Stimulated activated CD8-positive, alpha-beta memory T cell treated with anti-CD3 and anti-CD28 coated beads, Interleukin-4, amount 100 ng/mL, for 24 hours (primary cell): ENCODE data around the gene CROCC.

ENCODE experiments used
- DNase-seq: peaks from one replicate; pipeline ENCODE4 v3.0.0-alpha.2; 2020; ENCODE audit warnings: low read depth

CROCC gene

DNA sequence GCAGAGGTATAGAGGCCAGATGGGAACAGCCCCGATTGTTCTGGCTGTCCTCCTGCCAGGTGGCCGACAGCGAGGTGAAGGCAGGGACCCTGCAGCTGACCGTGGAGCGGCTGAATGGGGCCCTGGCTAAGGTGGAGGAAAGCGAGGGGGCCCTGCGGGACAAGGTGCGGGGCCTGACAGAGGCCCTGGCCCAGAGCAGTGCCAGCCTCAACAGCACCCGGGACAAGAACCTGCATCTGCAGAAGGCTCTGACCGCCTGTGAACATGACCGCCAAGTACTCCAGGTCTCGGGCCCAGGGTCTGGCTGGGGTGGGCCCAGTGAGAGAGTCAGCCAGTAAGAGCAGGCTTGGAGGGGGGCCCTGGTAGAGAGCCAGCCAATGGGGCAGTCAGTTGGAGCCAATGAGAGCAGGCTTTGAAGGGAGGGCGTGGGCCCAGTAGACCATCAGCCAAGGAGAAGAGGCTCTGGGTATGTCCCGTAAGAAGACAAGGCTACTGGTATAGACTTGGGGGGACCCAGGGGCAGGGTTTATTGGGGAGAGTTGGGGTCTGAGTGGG, 47.4 kb downstream of the CROCC start:
- DNase-seq, result no peak

DNA sequence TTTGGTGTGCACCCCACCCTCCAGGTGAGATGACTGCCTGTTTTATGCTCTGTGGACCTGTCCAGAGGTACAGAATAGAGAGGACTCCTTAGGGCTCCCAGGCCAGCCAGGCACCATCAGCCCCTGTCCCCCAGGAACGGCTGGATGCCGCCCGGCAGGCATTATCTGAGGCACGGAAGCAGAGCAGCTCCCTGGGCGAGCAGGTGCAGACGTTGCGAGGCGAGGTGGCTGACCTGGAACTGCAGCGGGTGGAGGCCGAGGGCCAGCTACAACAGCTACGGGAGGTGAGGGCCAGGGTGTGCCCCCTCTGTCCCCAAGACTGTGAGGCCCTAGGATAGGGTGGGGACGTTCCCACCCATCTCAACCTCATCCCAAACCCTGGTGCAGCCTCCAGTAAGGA, 47.9 kb downstream of the CROCC start:
- no peak for DNase-seq

DNA sequence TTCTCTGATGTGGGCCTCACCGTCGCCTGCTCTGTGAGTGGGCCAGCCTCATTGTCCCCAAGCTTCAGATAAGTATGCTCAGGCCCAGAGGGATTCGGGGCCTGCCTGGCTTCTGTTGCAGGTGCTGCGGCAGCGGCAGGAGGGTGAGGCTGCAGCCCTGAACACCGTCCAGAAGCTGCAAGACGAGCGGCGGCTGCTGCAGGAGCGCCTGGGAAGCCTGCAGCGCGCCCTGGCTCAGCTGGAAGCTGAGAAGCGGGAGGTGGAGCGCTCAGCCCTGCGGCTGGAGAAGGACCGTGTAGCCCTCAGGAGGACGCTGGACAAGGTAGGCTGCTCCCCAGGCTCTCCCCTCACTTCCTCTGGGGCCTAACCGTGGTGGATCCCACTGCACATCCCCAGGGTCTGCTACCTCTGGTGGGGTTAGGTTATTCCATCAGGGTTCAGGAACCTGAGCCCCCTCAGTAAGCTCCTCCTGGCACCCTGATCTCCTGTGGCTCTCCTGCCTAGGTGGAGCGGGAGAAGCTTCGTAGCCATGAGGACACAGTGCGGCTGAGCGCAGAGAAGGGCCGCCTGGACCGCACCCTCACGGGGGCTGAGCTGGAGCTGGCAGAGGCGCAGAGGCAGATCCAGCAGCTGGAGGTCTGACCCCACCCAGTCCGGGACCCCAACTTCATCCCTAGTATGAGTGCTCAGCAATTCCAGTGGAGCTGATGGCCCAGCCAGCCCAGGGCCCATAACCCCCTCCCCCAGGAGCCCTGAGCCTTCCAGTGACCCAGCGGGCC, 48.6 kb downstream of the CROCC start:
- no peak for DNase-seq

DNA sequence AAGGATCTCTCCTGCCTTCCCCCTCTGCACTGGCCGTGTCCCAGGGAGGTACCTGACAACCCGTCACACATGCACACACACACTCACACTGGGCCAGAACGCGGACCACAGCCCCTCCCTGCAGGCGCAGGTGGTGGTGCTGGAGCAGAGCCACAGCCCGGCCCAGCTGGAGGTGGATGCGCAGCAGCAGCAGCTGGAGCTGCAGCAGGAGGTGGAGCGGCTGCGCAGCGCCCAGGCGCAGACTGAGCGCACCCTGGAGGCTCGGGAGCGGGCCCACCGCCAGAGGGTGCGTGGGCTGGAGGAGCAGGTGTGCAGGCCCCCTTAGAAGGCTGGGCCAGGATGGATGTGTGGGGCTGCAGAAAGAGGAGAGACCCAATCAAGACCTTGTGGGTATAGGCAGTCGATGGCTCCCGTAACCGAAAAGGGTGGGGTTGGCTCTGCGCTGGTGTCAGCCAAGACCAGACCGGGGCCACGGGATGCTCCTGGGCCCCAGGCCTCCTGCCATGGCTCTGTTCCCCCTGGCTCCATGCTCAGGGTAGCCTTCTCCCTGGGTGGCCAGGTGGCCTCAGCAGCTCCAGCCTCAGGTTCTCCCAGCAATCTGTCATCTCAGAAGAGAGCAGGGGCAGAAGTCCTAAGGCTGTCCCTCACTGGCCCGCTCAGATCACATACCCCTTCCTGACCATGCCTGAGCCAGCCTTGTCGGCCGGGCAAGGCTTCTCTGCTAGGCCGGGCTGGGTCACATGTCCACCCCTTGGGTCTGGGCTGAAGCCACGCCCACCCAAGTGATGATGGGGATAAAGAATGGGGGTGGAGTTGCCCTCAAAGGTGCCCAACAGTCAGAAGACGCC, 49.8 kb downstream of the CROCC start:
- no peak for DNase-seq

DNA sequence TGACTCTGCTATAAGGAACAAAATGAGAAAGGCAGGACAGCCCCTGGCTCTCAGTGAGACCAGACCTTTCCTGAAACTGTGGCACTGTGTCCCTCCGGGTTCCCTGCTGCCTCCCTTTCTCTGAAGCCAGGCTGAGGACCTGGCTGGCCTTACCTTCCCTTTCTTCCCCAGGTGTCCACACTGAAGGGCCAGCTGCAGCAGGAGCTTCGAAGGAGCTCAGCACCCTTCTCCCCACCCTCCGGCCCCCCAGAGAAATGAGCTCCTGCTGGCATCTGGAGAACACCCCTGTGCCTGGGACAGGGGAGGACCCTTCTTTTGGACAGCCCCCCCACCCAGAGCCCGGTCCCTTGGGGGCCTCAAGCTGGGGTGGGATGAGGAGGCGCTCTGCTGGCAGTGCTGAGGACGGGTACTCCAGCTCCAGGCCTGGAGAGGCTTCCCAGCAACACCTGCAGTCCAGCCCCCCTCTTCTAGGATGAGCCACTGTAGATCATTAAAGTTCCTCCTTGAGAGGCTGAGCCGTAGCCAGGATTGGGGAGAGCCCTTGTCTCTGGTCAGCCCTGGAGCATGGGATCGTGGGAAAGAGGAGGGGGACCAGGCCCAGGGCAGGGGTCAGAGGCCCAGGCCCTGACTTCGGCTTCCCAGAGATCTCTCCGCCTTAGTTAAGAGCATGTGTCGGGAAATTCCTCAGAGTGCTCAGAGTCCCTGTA, 50.6 kb downstream of the CROCC start:
- DNase-seq, result no peak

DNA sequence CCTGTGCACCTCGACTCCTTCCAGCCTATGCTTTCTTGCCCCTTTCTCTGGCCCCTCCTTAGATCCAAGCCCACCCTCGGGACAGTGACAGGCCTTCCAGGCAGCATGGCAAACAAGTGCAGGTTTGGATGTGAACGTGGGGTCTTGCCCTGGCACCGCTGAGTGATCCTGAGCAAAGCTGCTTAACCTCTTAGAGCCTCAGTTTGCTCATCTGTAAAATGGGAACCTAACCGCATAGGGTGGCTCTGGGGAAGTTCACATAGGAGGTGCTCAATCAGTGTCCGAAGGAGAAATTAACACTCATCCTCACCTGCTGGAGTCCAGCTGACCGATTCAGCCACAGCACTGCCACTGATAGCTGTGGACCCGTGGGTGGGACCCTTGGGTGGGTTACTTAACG, 51.5 kb downstream of the CROCC start:
- no peak for DNase-seq

DNA sequence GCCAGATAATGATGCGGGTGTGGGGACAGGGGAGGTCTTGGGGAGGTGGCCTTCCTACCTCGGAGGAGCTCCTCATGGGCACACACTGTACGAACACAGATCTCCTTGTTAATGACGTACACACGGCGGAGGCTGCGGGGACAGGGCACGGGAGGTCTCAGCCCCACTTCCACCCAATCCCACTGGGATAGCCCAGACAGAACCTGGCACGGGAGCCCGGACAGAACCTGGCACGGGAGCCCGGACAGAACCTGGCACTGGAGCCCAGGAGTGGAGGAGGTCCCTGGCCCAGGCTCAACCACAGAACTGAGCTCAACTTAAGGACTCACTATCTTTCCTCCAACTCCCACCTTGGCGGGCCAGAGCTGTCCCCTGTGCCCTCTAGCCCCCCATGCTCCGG, 53.5 kb downstream of the CROCC start:
- no peak for DNase-seq

DNA sequence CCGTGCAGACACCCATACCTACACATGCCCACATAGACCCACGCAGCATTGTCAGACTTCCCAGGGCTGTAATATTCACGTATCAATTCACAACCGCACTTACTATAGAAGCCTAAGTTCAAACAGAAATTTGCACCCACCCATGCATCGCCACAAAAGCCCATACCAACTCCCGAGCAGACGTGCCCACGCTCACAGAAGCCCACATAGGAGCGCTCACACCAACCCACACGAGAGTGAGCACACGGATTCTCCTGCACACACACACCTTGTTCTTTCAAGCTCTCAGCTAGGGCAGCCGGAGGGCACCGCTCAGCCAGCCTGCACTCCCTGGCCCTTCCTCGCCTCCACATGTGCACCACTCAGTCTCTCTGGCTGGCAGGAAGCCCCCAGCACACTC, 54.1 kb downstream of the CROCC start:
- no peak for DNase-seq

DNA sequence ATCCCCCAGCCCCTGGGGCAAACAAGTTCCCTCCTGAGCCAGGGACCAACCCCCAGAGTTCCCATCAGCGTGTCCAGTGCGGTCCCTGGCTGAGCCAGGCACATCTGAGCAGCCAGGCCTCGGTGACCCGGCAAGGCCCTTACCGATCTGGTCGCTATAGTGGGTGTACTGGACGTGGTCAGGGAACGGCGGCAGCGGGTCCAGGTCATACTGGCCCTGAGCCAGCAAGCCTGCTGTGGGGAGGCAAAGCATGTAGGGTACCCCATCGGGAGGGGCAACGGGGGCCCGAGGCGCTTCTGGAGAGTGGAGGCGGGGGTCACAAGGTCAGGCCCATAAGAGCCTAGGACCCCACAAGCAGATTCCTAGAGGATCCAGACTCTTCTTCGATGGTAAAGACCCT, 55.2 kb downstream of the CROCC start:
- no peak for DNase-seq

DNA sequence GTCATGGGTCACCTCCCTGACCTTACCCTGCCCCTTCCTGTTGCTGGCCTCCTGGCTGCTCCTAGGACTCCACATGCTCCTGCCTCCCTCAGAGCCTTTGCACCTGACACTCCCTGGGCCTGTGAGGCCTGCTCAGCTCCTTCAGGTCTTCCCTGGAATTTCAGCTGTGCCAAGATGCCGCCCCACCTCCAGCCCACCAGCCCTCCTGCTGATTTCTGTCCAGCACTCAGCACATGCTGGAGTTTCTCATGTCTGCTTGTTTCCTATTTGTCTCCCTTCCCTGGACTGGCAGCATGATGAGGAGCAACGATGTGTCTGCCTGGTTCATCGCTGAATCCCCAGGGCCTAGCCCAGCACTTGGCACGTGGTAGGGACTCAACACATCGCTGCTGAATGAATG, 55.6 kb downstream of the CROCC start:
- no peak for DNase-seq

DNA sequence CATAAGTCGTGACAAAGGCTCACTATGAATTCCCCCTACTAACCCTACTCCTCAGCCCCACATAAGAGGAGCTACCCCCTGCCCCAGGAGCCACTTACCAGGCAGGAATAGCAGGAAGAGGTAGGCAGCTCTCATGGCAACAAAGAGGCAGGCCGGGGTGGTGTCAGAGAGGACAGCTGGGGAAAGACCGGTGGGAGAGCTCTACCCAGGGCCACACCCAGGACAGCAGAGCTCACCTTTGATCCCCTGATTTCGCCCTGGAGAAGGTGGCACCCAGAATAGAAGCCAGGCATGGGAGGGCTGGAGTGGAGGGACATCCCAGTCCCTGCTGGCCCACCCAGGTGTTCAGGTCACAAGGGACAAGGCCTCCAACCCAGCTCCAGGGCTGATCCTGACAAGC, 56.4 kb downstream of the CROCC start:
- DNase-seq, result no peak

DNA sequence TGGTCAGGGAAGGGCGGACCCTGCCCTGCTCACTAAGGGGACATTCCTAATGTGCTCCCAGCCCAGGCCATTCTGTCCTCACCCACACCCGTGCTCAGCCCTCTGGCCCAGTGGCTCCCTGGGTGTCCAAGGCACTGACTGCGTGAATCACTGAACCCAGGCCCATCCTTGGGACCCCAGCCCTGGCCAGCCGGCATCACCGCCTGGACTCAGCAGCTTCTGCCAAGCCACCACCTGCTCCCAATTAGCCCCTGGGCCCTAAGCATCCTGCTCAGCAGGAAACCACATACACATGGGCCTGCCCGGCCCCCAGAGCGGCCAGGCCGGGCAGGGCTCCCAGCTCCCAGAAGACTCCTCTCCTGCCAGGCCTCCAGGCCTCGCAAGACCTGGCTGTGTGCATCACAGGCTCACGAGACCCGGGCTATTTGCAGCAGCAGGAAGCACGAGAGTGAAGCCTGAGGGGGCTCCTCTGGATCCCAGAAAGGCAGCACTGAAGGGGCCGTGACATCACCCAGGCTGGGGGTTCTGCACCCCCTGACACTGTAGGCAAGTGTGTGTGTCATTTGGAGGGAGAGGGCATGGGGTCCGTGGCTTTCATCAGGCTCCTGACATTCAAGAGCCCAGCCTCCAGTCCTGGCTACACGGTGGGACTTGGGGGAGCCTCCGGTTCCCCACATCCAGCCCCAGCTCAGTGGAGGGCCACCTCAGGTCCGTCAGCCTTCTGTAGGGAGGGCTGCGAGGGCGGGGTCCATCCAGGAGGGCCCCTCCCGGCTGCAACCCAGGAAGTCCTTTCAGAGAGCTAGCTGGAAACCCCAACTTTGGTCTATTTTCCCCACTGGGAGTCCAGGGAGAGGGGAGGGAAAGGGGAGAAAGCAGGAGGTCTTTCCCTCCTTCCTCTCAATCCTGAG, 57.1 kb downstream of the CROCC start:
- DNase-seq, result no peak

DNA sequence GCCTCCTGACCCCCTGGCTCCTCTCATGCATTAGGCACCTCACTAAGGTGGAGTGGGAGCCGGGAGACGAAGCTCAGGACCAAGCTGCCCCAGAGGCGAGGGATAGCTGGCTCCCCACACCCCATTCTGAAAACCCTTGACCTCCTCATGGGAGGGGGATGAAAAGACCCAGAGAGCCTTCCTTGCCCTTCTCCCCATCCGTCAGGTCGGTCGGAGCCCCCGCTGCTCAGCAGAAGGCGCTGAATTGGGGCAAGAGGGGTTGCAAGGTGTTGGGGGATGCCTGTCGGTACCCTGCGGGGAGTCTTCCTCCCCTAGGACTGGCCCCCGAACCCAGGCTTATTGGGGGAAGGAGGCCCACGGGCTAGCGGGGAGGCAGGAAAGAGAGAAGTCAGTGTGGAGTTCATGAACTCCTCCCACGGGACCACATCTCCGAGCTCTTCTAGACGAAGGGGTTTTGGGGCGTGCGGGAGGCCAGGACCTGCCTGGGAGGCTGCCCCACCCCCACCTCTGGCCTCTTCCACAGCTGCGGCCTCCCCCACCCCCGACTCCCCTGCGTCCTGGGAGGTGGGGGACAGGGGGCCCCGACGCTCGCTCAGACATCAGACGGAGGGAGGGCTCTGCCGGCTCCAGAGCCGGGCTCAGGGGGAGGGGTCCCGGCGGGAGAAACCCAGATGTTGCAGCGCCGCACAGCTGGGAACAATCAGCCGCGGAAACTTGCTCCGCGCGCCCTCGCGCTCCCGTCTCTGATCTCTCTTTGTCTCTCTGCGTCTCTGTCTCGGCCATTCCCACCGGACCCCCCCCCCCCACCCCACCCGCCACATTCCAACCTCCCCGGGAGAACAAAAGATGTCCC, 58.0 kb downstream of the CROCC start:
- no peak for DNase-seq

DNA sequence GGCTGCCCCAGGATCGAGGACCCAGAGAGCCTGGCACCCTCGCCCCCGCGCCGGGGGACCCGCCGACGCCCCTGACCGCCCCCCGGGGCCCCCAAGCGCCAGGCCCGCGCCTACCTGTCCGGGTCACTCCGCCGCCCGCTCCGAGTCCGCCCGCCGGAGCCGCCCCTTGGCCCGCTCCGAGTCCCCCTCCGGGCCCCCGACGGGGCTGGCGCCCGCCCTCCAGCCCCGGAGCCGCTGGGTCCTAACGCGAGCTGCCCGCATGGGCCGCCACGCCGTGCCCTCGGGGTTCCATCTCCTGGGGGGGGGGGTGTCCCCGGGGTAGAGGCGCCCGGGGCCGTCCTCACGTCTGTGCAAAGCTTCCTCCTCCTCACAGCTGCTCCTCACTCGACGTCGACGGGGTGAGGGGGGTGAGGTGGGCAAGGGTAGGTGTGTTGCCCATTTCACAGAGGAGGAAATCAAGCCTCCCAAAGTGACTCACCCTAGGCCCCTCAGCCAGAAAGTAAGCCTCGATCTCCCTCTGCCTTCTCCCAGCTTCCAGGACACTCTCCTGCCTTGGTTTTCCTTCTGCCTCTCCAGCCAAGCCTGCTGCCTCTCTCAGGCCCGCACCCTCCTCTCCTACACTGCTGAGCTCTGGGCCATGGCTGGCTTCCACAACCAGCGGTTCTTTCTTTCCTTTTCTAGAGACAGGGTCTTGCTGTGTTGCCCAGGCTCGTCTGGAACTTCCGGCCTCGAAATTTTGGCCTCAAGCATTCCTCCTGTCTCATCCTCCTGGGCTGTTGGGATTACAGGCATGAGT, 58.9 kb downstream of the CROCC start, which contains the start of gene MFAP2:
TSS of gene MFAP2 (minus strand) at position 148 of the 796 bp plus-strand sequence. CDS start 2,347 bp downstream, outside the sequence.
- DNase-seq, result no peak

DNA sequence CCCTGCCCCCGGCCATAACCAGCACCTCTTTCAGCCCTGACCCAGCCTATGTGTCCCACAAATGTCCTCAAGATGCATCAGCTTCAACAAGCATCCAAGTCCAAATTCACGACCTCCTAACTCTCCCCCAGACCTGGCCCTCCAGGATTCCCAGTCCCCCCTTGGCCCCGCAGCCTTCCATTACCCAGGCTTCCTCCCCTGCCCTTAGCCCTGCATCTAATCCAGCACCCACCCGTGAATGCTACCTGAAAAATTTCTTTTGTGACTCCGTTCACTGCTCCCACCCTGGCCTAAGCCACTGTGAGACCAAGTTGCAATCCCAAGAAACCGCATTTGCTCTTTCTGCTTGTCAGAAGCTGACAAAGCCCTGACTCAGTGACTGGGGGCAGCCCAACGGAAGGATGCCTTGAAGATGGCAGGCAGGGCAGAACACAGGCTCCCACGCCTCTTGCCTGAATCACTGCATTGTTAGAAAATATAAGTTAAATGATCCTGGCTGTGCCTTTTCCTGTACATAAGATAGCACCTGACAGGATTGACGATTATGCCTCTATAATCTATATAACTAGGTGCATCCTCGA, 59.6 kb downstream of the CROCC start:
- no peak for DNase-seq

DNA sequence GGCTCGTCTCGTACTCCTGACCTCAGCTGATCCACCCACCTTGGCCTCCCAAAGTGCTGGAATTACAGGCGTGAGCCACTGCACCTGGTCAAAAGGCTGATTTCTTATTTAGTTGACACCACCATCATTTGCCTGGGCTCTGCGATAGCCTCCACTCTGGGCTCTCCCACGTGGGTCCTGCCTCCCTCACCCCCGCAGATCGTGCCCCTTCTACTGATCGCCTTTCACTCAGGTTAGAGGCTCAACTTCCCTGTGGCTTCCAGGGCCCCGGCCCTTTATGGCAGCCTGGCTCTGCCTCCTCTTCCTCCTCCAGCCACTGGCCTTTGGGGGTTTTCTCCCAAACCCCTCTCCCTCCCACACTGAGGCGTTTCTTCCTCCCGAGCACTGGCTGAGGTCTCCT, 61.2 kb downstream of the CROCC start:
- no peak for DNase-seq

DNA sequence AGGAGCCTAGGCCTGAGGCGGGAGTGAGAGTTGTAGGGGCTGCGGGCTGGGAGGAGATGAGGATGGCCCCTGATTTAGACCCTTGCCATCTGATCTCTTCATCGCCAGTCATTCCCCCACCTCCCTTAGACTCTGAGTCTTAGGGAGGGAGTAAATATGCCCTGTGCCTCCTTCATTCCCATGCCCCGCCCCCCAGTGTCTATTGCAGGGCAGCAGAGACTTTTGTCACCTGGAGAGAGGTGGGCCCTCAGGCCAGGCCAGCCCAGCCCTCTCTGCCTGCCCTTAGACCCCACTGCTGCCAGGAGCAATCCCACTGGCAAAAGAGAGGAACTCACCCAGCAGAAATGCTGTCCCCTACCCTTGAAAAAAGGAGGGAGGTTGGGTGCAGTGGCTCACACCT, 61.9 kb downstream of the CROCC start:
- no peak for DNase-seq

DNA sequence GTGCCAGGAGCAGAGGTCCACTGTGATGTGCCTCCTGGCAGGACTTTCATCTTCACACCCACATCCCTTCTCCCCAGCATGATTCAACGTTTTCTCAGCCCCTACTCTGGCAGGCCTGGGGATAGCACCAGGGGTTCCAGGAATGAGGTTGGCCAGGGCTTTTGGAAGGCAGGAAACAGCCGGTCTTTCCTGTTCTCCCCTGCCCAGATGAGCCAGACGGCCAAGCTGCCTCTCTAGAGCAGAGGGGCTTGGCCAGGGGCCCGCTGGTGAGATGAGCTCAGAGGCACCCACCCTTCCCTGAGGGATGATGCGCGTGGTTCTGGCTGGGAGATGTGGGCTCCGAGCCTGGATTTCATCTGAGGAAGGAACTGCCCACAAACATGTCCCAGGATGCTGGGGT, 63.0 kb downstream of the CROCC start:
- DNase-seq, result no peak

DNA sequence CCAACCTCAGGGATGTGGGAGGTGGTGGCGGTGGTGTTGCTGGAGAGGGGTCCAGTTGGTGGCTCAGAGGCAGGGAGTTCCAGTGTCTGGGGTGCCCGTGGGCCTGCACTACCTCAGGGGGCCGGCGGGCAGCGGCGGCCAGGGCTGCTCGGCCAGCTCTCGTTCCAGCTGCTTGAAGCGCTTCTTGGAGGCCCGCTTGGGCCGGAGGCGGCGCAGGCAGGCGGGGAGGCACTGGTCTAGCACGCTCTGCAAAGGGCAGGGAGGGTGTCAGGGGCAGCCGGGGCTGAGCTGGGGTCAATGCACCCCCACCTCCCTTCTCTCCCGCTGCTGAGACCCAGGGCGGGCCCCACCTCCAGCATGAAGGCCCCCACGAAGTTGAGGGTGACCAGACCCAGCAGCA, 64.4 kb downstream of the CROCC start:
- no peak for DNase-seq
